ENCODE results near the gene TIMM10B.
"Not testable (repeated sequence)": the region's sequence is repeated elsewhere in the genome, so short reads cannot be mapped to it uniquely, and the experiment has no call there.

The TIMM10B gene

GRCh38 chr11:6504166-6504565 lies 22.9 kb downstream of the TIMM10B start:
- no peak for DNase-seq (ENCODE audit: low spot score in 2 of 2)
- in situ Hi-C loops (cut with MboI; ENCODE audit: low sequenced_read_pairs): loop anchor here (10.0 kb wide), 1 partner anchor 129 kb away; no protein-coding TSS in a partner anchor
- H3K27me3 ChIP-seq (ENCODE audit: low read depth): no peaks in the 10 kb centered on the region
- H3K4me1 ChIP-seq: no peaks in the 10 kb centered on the region
- no peak overlapping the region for H3K4me3 ChIP-seq
- no peaks in the 10 kb centered on the region for H3K9me3 ChIP-seq
- H3K36me3 ChIP-seq (replicated peaks): peaks cover 4% of the 10 kb centered on the region; the same call in 1 of the 2 replicates

- H3K9me3 ChIP-seq: no peaks in the 10 kb centered on the region
- H3K4me3 ChIP-seq: no peak overlapping the region
- in situ Hi-C loops (cut with MboI; ENCODE audit: low sequenced_read_pairs): loop anchor here (10.0 kb wide), 1 partner anchor 131 kb away; no protein-coding TSS in a partner anchor
- peaks cover 7% of the 10 kb centered on the region for H3K36me3 ChIP-seq (replicated peaks)
- peak; percentile 33 to 47 for DNase-seq (ENCODE audit: low spot score in 2 of 2)
- no peaks in the 10 kb centered on the region for H3K4me1 ChIP-seq
- no peaks in the 10 kb centered on the region for H3K27me3 ChIP-seq (ENCODE audit: low read depth)
These were observed 24.4 kb downstream of the TIMM10B start for GRCh38 chr11:6505577-6506240.

- peaks cover 3% of the 10 kb centered on the region; the same call in 1 of the 2 replicates for H3K36me3 ChIP-seq (replicated peaks)
- H3K4me3 ChIP-seq: no peak overlapping the region
- H3K9me3 ChIP-seq: no peaks in the 10 kb centered on the region
- no peaks in the 10 kb centered on the region for H3K27me3 ChIP-seq (ENCODE audit: low read depth)
- no peak for DNase-seq (ENCODE audit: low spot score in 2 of 2)
- no peaks in the 10 kb centered on the region for H3K4me1 ChIP-seq
- in situ Hi-C loops (cut with MboI; ENCODE audit: low sequenced_read_pairs): no loop called here
These were observed 35.6 kb downstream of the TIMM10B start for GRCh38 chr11:6516865-6517264.

- in situ Hi-C loops (cut with MboI; ENCODE audit: low sequenced_read_pairs): no loop called here
- Histone ChIP-seq H3K9me3 (no peaks in the 10 kb centered on the region), H3K36me3 (replicated peaks) (peaks cover 3% of the 10 kb centered on the region; the same call in 1 of the 2 replicates), H3K27me3 (ENCODE audit: low read depth) (no peaks in the 10 kb centered on the region), H3K4me3 (no peak overlapping the region), H3K4me1 (no peaks in the 10 kb centered on the region)
- DNase-seq (ENCODE audit: low spot score in 2 of 2): no peak
These were observed 39.0 kb downstream of the TIMM10B start for GRCh38 chr11:6520265-6520664.

GRCh38 chr11:6521946-6522345 lies 40.6 kb downstream of the TIMM10B start:
- H3K4me1 ChIP-seq; DNase-seq (ENCODE audit: low spot score in 2 of 2); H3K36me3 ChIP-seq (replicated peaks); H3K9me3 ChIP-seq; in situ Hi-C loops (cut with MboI; ENCODE audit: low sequenced_read_pairs); H3K27me3 ChIP-seq (ENCODE audit: low read depth); H3K4me3 ChIP-seq: not testable (repeated sequence)

GRCh38 chr11:6523253-6523652 lies 42.0 kb downstream of the TIMM10B start:
- Histone ChIP-seq H3K27me3 (ENCODE audit: low read depth) (no peaks in the 10 kb centered on the region), H3K4me3 (no peak overlapping the region), H3K36me3 (replicated peaks) (no peaks in the 10 kb centered on the region; the same call in 1 of the 2 replicates), H3K9me3 (no peaks in the 10 kb centered on the region), H3K4me1 (no peaks in the 10 kb centered on the region)
- in situ Hi-C loops (cut with MboI; ENCODE audit: low sequenced_read_pairs): no loop called here
- no peak for DNase-seq (ENCODE audit: low spot score in 2 of 2)

- H3K4me3 ChIP-seq: no peak overlapping the region
- H3K36me3 ChIP-seq (replicated peaks): no peaks in the 10 kb centered on the region; the same call in 1 of the 2 replicates
- no peak for DNase-seq (ENCODE audit: low spot score in 2 of 2)
- H3K27me3 ChIP-seq (ENCODE audit: low read depth): no peaks in the 10 kb centered on the region
- no peaks in the 10 kb centered on the region for H3K4me1 ChIP-seq
- H3K9me3 ChIP-seq: no peaks in the 10 kb centered on the region
- in situ Hi-C loops (cut with MboI; ENCODE audit: low sequenced_read_pairs): no loop called here
These were observed 45.3 kb downstream of the TIMM10B start for GRCh38 chr11:6526411-6527135.

GRCh38 chr11:6529266-6529665 lies 48.0 kb downstream of the TIMM10B start:
- in situ Hi-C loops (cut with MboI; ENCODE audit: low sequenced_read_pairs): no loop called here
- H3K4me1 ChIP-seq: no peaks in the 10 kb centered on the region
- no peaks in the 10 kb centered on the region; the same call in 1 of the 2 replicates for H3K36me3 ChIP-seq (replicated peaks)
- DNase-seq (ENCODE audit: low spot score in 2 of 2): no peak
- H3K9me3 ChIP-seq: no peaks in the 10 kb centered on the region
- no peaks in the 10 kb centered on the region for H3K27me3 ChIP-seq (ENCODE audit: low read depth)
- no peak overlapping the region for H3K4me3 ChIP-seq

GRCh38 chr11:6530848-6531247 lies 49.5 kb downstream of the TIMM10B start:
- H3K27me3 ChIP-seq (ENCODE audit: low read depth): no peaks in the 10 kb centered on the region
- H3K9me3 ChIP-seq: no peaks in the 10 kb centered on the region
- no peaks in the 10 kb centered on the region; the same call in 1 of the 2 replicates for H3K36me3 ChIP-seq (replicated peaks)
- DNase-seq (ENCODE audit: low spot score in 2 of 2): no peak
- no peak overlapping the region for H3K4me3 ChIP-seq
- no peaks in the 10 kb centered on the region for H3K4me1 ChIP-seq
- in situ Hi-C loops (cut with MboI; ENCODE audit: low sequenced_read_pairs): no loop called here

GRCh38 chr11:6531267-6531752 lies 50.0 kb downstream of the TIMM10B start:
- no peaks in the 10 kb centered on the region for H3K27me3 ChIP-seq (ENCODE audit: low read depth)
- no peaks in the 10 kb centered on the region for H3K9me3 ChIP-seq
- peak; percentile 36 to 44 for DNase-seq (ENCODE audit: low spot score in 2 of 2)
- no peaks in the 10 kb centered on the region for H3K4me1 ChIP-seq
- no peaks in the 10 kb centered on the region; the same call in 1 of the 2 replicates for H3K36me3 ChIP-seq (replicated peaks)
- H3K4me3 ChIP-seq: no peak overlapping the region
- in situ Hi-C loops (cut with MboI; ENCODE audit: low sequenced_read_pairs): no loop called here

Measured in HAP-1 (cell line).